ENCODE measurements around the gene TMEM167B. TPM values are rescaled to one million over a fixed set of nuclear protein-coding genes. Genes with fewer than 3 reads are reported as not detected.

The TMEM167B gene
- total RNA-seq, 1 experiment from 2014 or later: 26.4 TPM

GRCh38 chr1:109099938-109100773, 9.6 kb downstream of the TMEM167B start:
- Histone ChIP-seq H3K9me3 (ENCODE audit: low read depth, low read length, poor library complexity, severe bottlenecking) (no peaks in the 10 kb centered on the region), H3K4me3 (ENCODE audit: low read depth, low read length, poor library complexity, severe bottlenecking) (peak overlapping the region; percentile 96), H3K4me1 (ENCODE audit: insufficient read depth, low read length, poor library complexity, severe bottlenecking) (peaks cover 4% of the 10 kb centered on the region), H3K27ac (ENCODE audit: low read depth, low read length, poor library complexity, severe bottlenecking) (peak overlapping the region; percentile 92), H3K36me3 (ENCODE audit: insufficient read depth, low read length, poor library complexity, severe bottlenecking) (no peaks in the 10 kb centered on the region), H3K27me3 (replicated peaks; ENCODE audit: insufficient read depth, low read depth, low read length, poor library complexity) (no peaks in the 10 kb centered on the region)
- POLR2A ChIA-PET (ENCODE audit: low non-redundant PET): interaction anchor here (0.6 to 0.7 kb wide), 6 partner anchors 10 to 469 kb away, joined by 3 to 8 read pairs (median 4); partner anchors contain the start of gene TMEM167B
- CTCF ChIA-PET: interaction anchor here (0.6 to 1.2 kb wide), 10 partner anchors 8 to 391 kb away, joined by 3 to 12 read pairs (median 5); partner anchors contain the start of gene TMEM167B
- intact Hi-C loops (cut with micrococcal nuclease; ENCODE audit: unreplicated experiment): loop anchor here (10.0 kb wide), 1 partner anchor 135 kb away; the partner anchor contains the start of gene CLCC1
- TF ChIP-seq EZH2 (IDR thresholded peaks at IDR 0.05; ENCODE audit: borderline replicate concordance, low read depth, low read length, poor library complexity, severe bottlenecking) (no peak), CTCF (conservative IDR thresholded peaks at IDR 0.05; ENCODE audit: low read depth, low read length) (peak; percentile 92)
- BruUV-seq (replicated peaks): TSS peak; percentile 78
- peak; percentile 100 for DNase-seq (ENCODE audit: low spot score)

GRCh38 chr1:109104364-109105151, 14.0 kb downstream of the TMEM167B start:
- no TSS peak for BruUV-seq (replicated peaks)
- POLR2A ChIA-PET (ENCODE audit: low non-redundant PET): no interaction called here
- Histone ChIP-seq H3K4me1 (ENCODE audit: insufficient read depth, low read length, poor library complexity, severe bottlenecking) (peaks cover 4% of the 10 kb centered on the region), H3K27me3 (replicated peaks; ENCODE audit: insufficient read depth, low read depth, low read length, poor library complexity) (no peaks in the 10 kb centered on the region), H3K4me3 (ENCODE audit: low read depth, low read length, poor library complexity, severe bottlenecking) (no peak overlapping the region), H3K27ac (ENCODE audit: low read depth, low read length, poor library complexity, severe bottlenecking) (no peak overlapping the region), H3K9me3 (ENCODE audit: low read depth, low read length, poor library complexity, severe bottlenecking) (no peaks in the 10 kb centered on the region), H3K36me3 (ENCODE audit: insufficient read depth, low read length, poor library complexity, severe bottlenecking) (no peaks in the 10 kb centered on the region)
- intact Hi-C loops (cut with micrococcal nuclease; ENCODE audit: unreplicated experiment): loop anchor here (10.0 kb wide), 1 partner anchor 140 kb away; the partner anchor contains the start of gene CLCC1
- CTCF ChIA-PET: no interaction called here
- TF ChIP-seq CTCF (conservative IDR thresholded peaks at IDR 0.05; ENCODE audit: low read depth, low read length) (no peak), EZH2 (IDR thresholded peaks at IDR 0.05; ENCODE audit: borderline replicate concordance, low read depth, low read length, poor library complexity, severe bottlenecking) (no peak)
- no peak for DNase-seq (ENCODE audit: low spot score)

- intact Hi-C loops (cut with micrococcal nuclease; ENCODE audit: unreplicated experiment): loop anchor here (10.0 kb wide), 1 partner anchor 141 kb away; the partner anchor contains the start of gene CLCC1
- Histone ChIP-seq H3K9me3 (ENCODE audit: low read depth, low read length, poor library complexity, severe bottlenecking) (no peaks in the 10 kb centered on the region), H3K27me3 (replicated peaks; ENCODE audit: insufficient read depth, low read depth, low read length, poor library complexity) (no peaks in the 10 kb centered on the region), H3K4me1 (ENCODE audit: insufficient read depth, low read length, poor library complexity, severe bottlenecking) (peaks cover 4% of the 10 kb centered on the region), H3K27ac (ENCODE audit: low read depth, low read length, poor library complexity, severe bottlenecking) (no peak overlapping the region), H3K36me3 (ENCODE audit: insufficient read depth, low read length, poor library complexity, severe bottlenecking) (no peaks in the 10 kb centered on the region), H3K4me3 (ENCODE audit: low read depth, low read length, poor library complexity, severe bottlenecking) (no peak overlapping the region)
- TF ChIP-seq EZH2 (IDR thresholded peaks at IDR 0.05; ENCODE audit: borderline replicate concordance, low read depth, low read length, poor library complexity, severe bottlenecking) (no peak), CTCF (conservative IDR thresholded peaks at IDR 0.05; ENCODE audit: low read depth, low read length) (no peak)
- no peak for DNase-seq (ENCODE audit: low spot score)
- ChIA-PET POLR2A (ENCODE audit: low non-redundant PET) (no interaction called here), CTCF (no interaction called here)
- BruUV-seq (replicated peaks): no TSS peak
Measured at GRCh38 chr1:109105881-109106280, 15.3 kb downstream of the TMEM167B start.
